HCT116 (cell line): ENCODE data around the gene SMIM34. TPM values are rescaled to one million over a fixed set of nuclear protein-coding genes. Genes with fewer than 3 reads are reported as not detected.

Source experiments
- ATAC-seq: fragments of 200-7000 bp; cut with Tn5 transposase; 2 replicates; pipeline ENCODE4 v1.9.1; 2020; ENCODE audit warnings: mild to moderate bottlenecking, moderate library complexity
- BruUV-seq: library from RNA; stranded (reverse); fragments of 400-500 nt; replicated peaks from 2 replicates; lab custom pipeline; 2021; lab: Mats Ljungman, UMichigan
- CTCF ChIA-PET: fragments of 300-600 bp; sonication (Branson Sonifier 250); formaldehyde crosslinking; loops from one replicate; lab custom pipeline; 2021; ENCODE audit warnings: antibody characterized with exemption; lab: Charles Lee
- POLR2A ChIA-PET: fragments of 300-600, 350-600 bp; sonication (Branson Sonifier 250); formaldehyde crosslinking; loops from one replicate; lab custom pipeline; 2021; ENCODE audit warnings: antibody characterized with exemption; lab: Charles Lee
- RAD21 ChIA-PET, 2 experiments: fragments of 300-600 bp; sonication (Branson Sonifier 250); formaldehyde crosslinking; loops; one replicate each; lab custom pipeline; 2023; ENCODE audit warnings: low total read pairs in 2 of 2; ENCODE audit not compliant: uncharacterized antibody in 2 of 2, unreplicated experiment in 2 of 2, low non-redundant PET in 1 of 2; lab: Charles Lee
- DNase-seq: peaks from one replicate; pipeline ENCODE4 v3.0.0-alpha.2; 2010; ENCODE audit warnings: low read depth, low spot score
- H2AFZ ChIP-seq: fragments of 200-600 bp; shearing (Covaris generic), sonication (generic); 2 replicates; pipeline ENCODE4 v1.6.1; 2017; ENCODE audit warnings: low read depth, mixed run types, mixed read lengths, antibody characterized with exemption, low read length; ENCODE audit not compliant: poor library complexity, severe bottlenecking
- H3K27ac ChIP-seq: 2 replicates; pipeline ENCODE4 v1.5.1; 2012; ENCODE audit warnings: low read depth, low read length
- H3K27me3 ChIP-seq: fragments of 200-600 bp; sonication (generic); 2 replicates; pipeline ENCODE4 v1.6.1; 2016; ENCODE audit warnings: mixed run types, low read length, mixed read lengths; ENCODE audit not compliant: insufficient read depth
- H3K36me3 ChIP-seq, 2 experiments: fragments of 200-500 bp in 1 of 2; fragments of 200-600 bp in 1 of 2; sonication (Bioruptor generic) in 1 of 2; sonication (generic) in 1 of 2; 2 replicates each; pipeline versions ENCODE4 v1.5.1 to v1.6.1; 2014 to 2016; ENCODE audit warnings: low read length in 2 of 2, inconsistent platforms in 1 of 2, mixed read lengths in 1 of 2, mixed run types in 1 of 2; ENCODE audit not compliant: insufficient read depth in 2 of 2, control insufficient read depth in 1 of 2
- H3K4me1 ChIP-seq, 2 experiments: fragments of 200-600 bp in 1 of 2; sonication (generic) in 1 of 2; 2 replicates each; pipeline versions ENCODE4 v1.5.1 to v1.6.1; 2012 to 2017; ENCODE audit warnings: low read length in 2 of 2, inconsistent platforms in 1 of 2, mild to moderate bottlenecking in 1 of 2, mixed read lengths in 1 of 2, mixed run types in 1 of 2, moderate library complexity in 1 of 2; ENCODE audit not compliant: insufficient read depth in 2 of 2, control insufficient read depth in 1 of 2
- H3K4me2 ChIP-seq: fragments of 200-600 bp; sonication (generic); 2 replicates; pipeline ENCODE4 v1.6.1; 2017; ENCODE audit warnings: mixed run types, low read length, mixed read lengths
- H3K4me3 ChIP-seq, 2 experiments: fragments of 200-600 bp in 1 of 2; sonication (generic) in 1 of 2; replicated peaks in 1 of 2; 2 replicates each; pipeline ENCODE4 v1.5.1; 2011 to 2016; ENCODE audit warnings: low read length in 2 of 2, control low read depth in 1 of 2, low read depth in 1 of 2, mild to moderate bottlenecking in 1 of 2, mixed read lengths in 1 of 2, mixed run types in 1 of 2
- H3K79me2 ChIP-seq: fragments of 200-600 bp; sonication (generic); 2 replicates; pipeline ENCODE4 v1.6.1; 2017; ENCODE audit warnings: mild to moderate bottlenecking, mixed run types, low read length, moderate library complexity, mixed read lengths; ENCODE audit not compliant: insufficient read depth
- H3K9ac ChIP-seq: fragments of 200-600 bp; sonication (generic); 2 replicates; pipeline ENCODE4 v1.6.1; 2016; ENCODE audit warnings: low read length, mixed read lengths
- H3K9me2 ChIP-seq: fragments of 200-600 bp; sonication (generic), shearing (Covaris generic); 2 replicates; pipeline ENCODE4 v1.6.1; 2017; ENCODE audit warnings: mixed run types, mild to moderate bottlenecking, moderate library complexity; ENCODE audit not compliant: insufficient read depth
- H3K9me3 ChIP-seq, 2 experiments: fragments of 200-500 bp in 1 of 2; fragments of 200-600 bp in 1 of 2; sonication (Bioruptor generic) in 1 of 2; sonication (generic) in 1 of 2; 2 replicates each; pipeline ENCODE4 v1.6.1; 2014 to 2017; ENCODE audit warnings: low read length in 2 of 2, mixed read lengths in 2 of 2, inconsistent platforms in 1 of 2, low read depth in 1 of 2, mild to moderate bottlenecking in 1 of 2, mixed run types in 1 of 2, moderate library complexity in 1 of 2; ENCODE audit not compliant: control insufficient read depth in 1 of 2, insufficient read depth in 1 of 2
- H4K20me1 ChIP-seq: fragments of 200-600 bp; sonication (generic), shearing (Covaris generic); 2 replicates; pipeline ENCODE4 v1.6.1; 2017; ENCODE audit warnings: mixed run types, mild to moderate bottlenecking, moderate library complexity; ENCODE audit not compliant: insufficient read depth
- CBX3 ChIP-seq: IDR thresholded peaks from 2 replicates; pipeline ENCODE4 v1.6.1; 2012; ENCODE audit warnings: low read depth
- CTCF ChIP-seq, 3 experiments: fragments of 200-600 bp in 1 of 3; sonication (generic) in 1 of 3; IDR thresholded peaks in 2 of 3; conservative IDR thresholded peaks in 1 of 3; 2 replicates each; pipeline ENCODE4 v1.5.1; 2012 to 2017; ENCODE audit warnings: low read depth in 2 of 3, low read length in 2 of 3, antibody characterized with exemption in 1 of 3, borderline replicate concordance in 1 of 3, control low read depth in 1 of 3, mild to moderate bottlenecking in 1 of 3, mixed read lengths in 1 of 3, mixed run types in 1 of 3, moderate library complexity in 1 of 3; ENCODE audit not compliant: insufficient read depth in 1 of 3
- EGR1 ChIP-seq: IDR thresholded peaks from 2 replicates; pipeline ENCODE4 v1.6.1; 2012; ENCODE audit warnings: low read depth
- ELF1 ChIP-seq: IDR thresholded peaks from 2 replicates; pipeline ENCODE4 v1.6.1; 2012; ENCODE audit warnings: low read depth, borderline replicate concordance
- EZH2 ChIP-seq: fragments of 200-600 bp; sonication (generic); IDR thresholded peaks from 2 replicates; pipeline ENCODE4 v1.6.1; 2017; ENCODE audit warnings: antibody characterized with exemption, mixed run types
- FOSL1 ChIP-seq: IDR thresholded peaks from 2 replicates; pipeline ENCODE4 v1.6.1; 2012; ENCODE audit warnings: low read depth
- JUND ChIP-seq: IDR thresholded peaks from 2 replicates; pipeline ENCODE4 v1.6.1; 2012
- MAX ChIP-seq: IDR thresholded peaks from 2 replicates; pipeline ENCODE4 v1.6.1; 2012
- POLR2AphosphoS5 ChIP-seq: IDR thresholded peaks from 2 replicates; pipeline ENCODE4 v1.6.1; 2011; ENCODE audit warnings: mild to moderate bottlenecking, low read depth, low read length, moderate library complexity
- SIN3A ChIP-seq: IDR thresholded peaks from 2 replicates; pipeline ENCODE4 v1.6.1; 2012; ENCODE audit warnings: low read depth
- SP1 ChIP-seq: IDR thresholded peaks from 2 replicates; pipeline ENCODE4 v1.6.1; 2012; ENCODE audit warnings: low read depth
- SRF ChIP-seq: IDR thresholded peaks from 2 replicates; pipeline ENCODE4 v1.6.1; 2012; ENCODE audit warnings: low read depth
- TCF7L2 ChIP-seq: IDR thresholded peaks from 2 replicates; pipeline ENCODE4 v1.7.0; 2011; ENCODE audit warnings: borderline replicate concordance, inconsistent platforms; ENCODE audit not compliant: insufficient read depth, insufficient read length; ENCODE audit errors: extremely low read depth
- ZBTB33 ChIP-seq: IDR thresholded peaks from 2 replicates; pipeline ENCODE4 v1.6.1; 2011; ENCODE audit warnings: mild to moderate bottlenecking, low read length, moderate library complexity; ENCODE audit not compliant: insufficient replicate concordance; ENCODE audit errors: extremely low read depth
- ZNF274 ChIP-seq: fragments of 200-500 bp; sonication (Bioruptor generic); IDR thresholded peaks from 2 replicates; pipeline ENCODE4 v1.6.1; 2014; ENCODE audit warnings: mild to moderate bottlenecking, low read depth, low read length, inconsistent platforms
- intact Hi-C: fragments of 100-400 bp; cut with micrococcal nuclease; formaldehyde crosslinking; loops from 2 replicates; pipeline ENCODE4 v1.10.0; 2022
- total RNA-seq: library from RNA; stranded (reverse); gene quantifications from one replicate; pipeline ENCODE4 v1.2.1, GENCODE V29; 2021; ENCODE audit not compliant: unreplicated experiment

SMIM34 gene
- total RNA-seq, 1 experiment from 2014 or later = not detected

- Histone ChIP-seq H4K20me1 (no peaks in the 10 kb centered on the region), H3K79me2 (no peaks in the 10 kb centered on the region), H3K27ac (no peak overlapping the region), H3K27me3 (no peaks in the 10 kb centered on the region), H3K9me3 (no peaks in the 10 kb centered on the region), H3K9ac (no peak overlapping the region), H3K4me1 (peaks cover 0 to 3% of the 10 kb centered on the region in 2 experiments; a peak in 2 of 4 replicates), H3K36me3 (no peaks in the 10 kb centered on the region), H3K4me3 (no peak overlapping the region), H3K9me2 (no peaks in the 10 kb centered on the region), H3K4me2 (no peak overlapping the region), H2AFZ (no peak overlapping the region)
- ChIA-PET POLR2A (no interaction called here), CTCF (no interaction called here), RAD21 (no interaction called here)
- TF ChIP-seq SRF = no peak
- TF ChIP-seq ZBTB33 = no peak
- no peak for TF ChIP-seq FOSL1
- TF ChIP-seq MAX = no peak
- no peak for TF ChIP-seq ELF1
- no peak for TF ChIP-seq SP1
- no peak for TF ChIP-seq POLR2AphosphoS5
- no peak for TF ChIP-seq EGR1
- TF ChIP-seq TCF7L2 = no peak
- no peak for TF ChIP-seq ZNF274
- TF ChIP-seq CBX3 = no peak
- TF ChIP-seq EZH2 = no peak
- no peak for TF ChIP-seq CTCF (IDR thresholded peaks at IDR 0.05 in 2 of 3, conservative IDR thresholded peaks at IDR 0.05 in 1 of 3; ENCODE audit: borderline replicate concordance in 1 of 3, insufficient read depth in 1 of 3, low read depth in 2 of 3, low read length in 2 of 3)
- no peak for TF ChIP-seq SIN3A
- no peak for TF ChIP-seq JUND
- DNase-seq (no peak), ATAC-seq (no peak)
- intact Hi-C loops = no loop called here
- no TSS peak for BruUV-seq
Measured at GRCh38 chr21:34369741-34370140, 54.0 kb downstream of the SMIM34 start.

Other genes starting within 250 kb of the SMIM34 start
- not detected for gene KCNE2, start 59.9 kb downstream of the SMIM34 start, total RNA-seq
- 18.9 TPM for gene SMIM11, start 48.4 kb downstream of the SMIM34 start, total RNA-seq
- not detected for gene KCNE1, start 88.3 kb upstream of the SMIM34 start, total RNA-seq
- gene RCAN1, start 191.2 kb upstream of the SMIM34 start, total RNA-seq = 9.7 TPM
- 0.05 TPM for gene CLIC6, start 245.0 kb upstream of the SMIM34 start, total RNA-seq